ENCODE results near the gene RHOG.
A peak's percentile ranks its signal among the peaks of the same experiment; 100 is the strongest.
"Not testable (repeated sequence)": the region's sequence is repeated elsewhere in the genome, so short reads cannot be mapped to it uniquely, and the experiment has no call there.

Gene RHOG

DNA sequence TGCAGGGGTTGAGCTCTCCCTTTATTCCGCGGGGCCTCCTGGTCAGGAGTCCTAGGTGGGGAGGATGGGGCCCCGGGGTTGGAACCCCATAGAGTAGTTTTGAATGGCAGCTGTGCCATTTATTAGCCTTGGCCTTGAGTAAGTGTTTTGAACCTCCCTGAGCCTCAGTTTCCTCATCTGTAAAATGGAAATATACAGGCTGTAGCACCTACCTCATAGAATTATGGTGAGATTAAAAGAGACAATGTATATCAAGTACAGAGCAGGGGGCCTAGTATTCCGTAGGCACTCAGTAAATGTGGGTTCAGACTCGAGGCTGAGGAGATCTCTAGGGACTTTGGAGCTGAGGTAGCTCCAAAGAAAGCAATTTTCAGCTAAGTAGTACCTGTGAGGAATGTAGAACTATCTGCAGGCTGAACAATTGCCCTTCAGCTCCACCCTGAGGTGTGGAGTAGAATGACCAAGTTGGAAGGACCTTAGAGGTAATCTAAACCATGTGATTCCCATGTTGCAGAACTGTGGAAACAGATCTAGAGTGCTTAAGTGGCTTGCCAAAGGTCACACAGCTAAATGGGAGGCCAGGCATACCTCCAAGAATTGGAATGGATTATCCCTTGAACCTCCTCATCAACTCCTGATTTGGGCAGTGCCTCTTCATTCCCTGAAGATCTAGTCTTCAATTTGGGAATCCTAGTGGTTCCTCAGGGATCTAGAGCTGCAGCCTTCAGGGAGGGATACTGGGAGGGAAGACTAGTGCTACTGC lies 31.7 kb downstream of the RHOG start:
- DNase-seq (ENCODE audit: low spot score) = peak; percentile 82

DNA sequence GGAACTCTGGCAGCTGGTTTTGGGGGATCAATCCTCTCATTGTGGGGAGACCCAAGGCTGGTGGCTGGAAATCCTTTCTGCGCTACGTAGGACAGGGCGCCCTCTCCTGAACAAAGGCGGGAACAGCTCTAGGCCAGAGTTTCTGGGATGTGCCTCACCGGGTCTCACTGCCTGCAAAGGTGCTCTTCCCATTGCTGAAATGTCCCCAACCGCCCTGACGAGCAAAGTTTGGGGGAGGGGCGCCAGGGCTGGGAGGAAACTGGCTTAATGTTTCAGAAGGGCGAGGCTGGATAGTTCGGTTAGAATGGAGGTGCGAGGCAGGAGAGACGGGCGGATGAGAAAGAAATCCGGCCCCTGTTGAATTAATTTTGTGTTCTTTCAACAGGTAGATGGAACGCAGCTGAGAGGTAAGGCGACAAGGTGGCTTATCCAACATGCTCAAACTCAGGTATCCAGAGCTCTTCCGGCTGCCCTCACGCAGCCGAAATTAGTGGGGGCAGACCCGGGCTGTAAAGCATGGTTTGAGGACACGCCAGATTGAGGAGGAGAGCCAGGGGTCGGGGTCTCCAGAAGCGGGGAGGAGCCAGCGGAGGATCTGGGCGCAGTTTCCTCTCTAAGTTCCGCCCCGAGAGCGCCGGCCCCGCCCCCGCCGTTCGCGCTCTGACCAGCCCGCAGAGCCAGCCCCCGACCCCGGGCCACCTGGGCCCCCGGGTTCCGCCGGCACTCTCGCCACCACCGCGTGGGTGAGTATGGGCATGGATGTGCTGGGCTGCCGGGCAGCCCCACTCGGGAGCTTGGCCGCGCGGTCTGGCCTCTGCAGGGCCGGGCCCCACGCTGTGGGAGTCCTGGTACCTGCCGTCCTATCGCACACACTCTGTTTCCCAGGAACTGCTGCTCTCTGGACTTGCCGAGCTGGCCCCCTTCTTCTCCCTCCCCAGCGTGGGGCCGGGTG lies 32.6 kb downstream of the RHOG start, which contains the start of gene PGAP2:
Gene PGAP2, plus strand, starts transcription at position 652 of the 952 bp plus-strand sequence. CDS start 2,700 bp downstream, outside the sequence.
- DNase-seq (ENCODE audit: low spot score) = peak; percentile 78

DNA sequence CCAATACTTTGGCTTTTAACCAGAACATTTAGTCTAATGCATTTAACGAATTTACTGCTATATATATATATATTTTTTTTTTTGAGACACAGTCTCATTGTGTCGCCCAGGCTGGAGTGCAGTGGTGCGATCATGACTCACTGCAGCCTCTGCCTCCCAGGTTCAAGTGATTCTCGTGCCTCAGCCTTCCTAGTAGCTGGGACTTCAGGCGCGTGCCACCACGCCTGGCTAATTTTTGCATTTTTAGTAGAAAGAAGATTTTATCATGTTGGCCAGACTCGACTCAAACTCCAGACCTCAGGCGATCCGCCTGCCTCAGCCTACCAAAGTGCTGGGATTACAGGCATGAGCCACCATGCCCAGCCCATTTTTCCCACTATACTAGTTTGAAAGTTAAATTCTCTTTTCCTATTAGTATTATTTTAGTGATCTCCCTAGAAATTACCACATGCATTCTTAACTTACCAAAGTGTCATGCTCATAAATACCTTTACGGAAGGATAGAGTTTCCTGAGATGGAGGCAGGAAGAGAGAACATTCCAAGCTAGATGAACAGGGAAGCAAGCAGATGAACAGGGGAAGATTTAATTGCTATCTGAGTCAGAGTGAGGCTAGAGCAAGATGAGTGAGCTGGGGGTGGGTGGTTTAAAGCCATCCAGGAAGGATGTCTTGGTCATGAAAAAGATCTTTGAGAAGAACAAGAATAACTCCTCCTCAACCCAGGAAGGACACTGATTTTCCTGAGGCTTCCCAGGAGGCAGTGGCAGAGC lies 36.8 kb downstream of the RHOG start:
- peak; percentile 94 for DNase-seq (ENCODE audit: low spot score)

DNA sequence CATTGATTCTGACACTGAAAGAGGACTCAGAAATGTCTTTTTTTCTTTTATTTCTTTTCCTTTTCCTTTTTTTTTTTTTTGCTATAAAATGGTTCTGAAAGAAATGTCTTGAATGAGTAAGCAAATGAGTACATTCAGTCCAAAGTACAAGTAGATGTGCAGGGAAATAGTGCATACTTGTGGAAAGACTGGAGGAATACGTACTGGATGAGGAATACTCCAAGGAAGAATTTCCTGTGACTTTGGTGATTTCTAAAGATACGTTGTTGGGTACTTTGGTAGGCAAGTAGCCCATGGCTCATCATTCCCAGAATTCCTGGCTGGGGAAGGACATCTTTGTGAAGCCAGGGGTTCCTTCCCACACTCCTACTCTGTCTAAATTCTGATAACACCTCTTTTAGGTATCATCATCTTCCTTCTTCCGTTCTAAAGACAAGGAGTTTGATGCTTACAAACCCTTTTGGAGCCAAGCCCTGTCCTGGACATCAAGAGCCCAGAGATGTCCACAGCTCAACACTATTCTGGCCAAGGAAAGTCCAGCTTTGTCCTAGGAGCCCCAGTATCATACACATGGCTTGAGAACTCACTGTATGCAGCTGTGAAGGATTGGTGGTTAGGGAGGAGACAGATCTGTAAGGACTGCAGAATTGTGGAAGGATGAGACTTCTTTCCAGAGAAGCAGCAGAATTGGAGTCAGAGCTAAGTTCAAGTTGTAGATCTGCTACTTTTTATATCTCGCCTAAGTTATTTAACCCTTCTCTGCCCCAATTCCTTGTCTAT lies 38.6 kb downstream of the RHOG start:
- DNase-seq (ENCODE audit: low spot score) = peak; percentile 82

DNA sequence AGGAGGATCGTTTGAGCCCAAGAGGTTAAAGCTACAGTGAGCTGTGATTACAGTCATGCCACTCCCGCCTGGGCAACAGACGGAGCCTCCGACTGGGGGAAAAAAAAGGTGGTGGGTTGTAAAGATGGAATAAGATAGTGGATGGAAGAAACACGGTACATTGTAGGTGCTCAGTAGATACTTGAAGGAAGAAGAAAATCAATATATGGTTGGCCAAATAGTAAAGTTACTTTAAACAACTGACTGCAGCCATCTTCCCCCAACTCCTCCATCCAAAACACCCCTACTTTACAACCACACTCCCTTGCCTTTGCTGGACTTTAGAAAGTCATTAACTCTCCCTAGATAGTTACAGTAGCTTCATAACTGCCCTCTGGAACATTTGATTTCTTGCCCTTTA lies 40.9 kb downstream of the RHOG start:
- no peak for DNase-seq (ENCODE audit: low spot score)

DNA sequence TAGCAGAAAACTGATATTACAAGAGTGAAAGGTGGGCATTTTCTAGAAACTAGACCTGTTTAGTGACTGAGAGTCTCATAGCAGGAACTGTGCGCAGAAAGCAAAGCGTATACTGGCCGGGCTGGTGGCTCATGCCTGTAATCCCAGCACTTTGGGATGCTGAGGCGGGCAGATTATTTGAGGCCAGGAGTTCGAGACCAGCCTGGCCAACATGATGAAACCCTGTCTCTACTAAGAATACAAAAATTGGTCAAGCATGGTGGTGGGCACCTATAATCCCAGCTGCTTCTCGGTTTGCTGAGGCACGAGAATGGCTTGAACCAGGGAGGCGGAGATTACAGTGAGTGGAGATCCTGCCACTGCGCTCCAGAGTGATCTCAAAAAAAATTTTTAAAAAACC lies 41.6 kb downstream of the RHOG start:
- no peak for DNase-seq (ENCODE audit: low spot score)

DNA sequence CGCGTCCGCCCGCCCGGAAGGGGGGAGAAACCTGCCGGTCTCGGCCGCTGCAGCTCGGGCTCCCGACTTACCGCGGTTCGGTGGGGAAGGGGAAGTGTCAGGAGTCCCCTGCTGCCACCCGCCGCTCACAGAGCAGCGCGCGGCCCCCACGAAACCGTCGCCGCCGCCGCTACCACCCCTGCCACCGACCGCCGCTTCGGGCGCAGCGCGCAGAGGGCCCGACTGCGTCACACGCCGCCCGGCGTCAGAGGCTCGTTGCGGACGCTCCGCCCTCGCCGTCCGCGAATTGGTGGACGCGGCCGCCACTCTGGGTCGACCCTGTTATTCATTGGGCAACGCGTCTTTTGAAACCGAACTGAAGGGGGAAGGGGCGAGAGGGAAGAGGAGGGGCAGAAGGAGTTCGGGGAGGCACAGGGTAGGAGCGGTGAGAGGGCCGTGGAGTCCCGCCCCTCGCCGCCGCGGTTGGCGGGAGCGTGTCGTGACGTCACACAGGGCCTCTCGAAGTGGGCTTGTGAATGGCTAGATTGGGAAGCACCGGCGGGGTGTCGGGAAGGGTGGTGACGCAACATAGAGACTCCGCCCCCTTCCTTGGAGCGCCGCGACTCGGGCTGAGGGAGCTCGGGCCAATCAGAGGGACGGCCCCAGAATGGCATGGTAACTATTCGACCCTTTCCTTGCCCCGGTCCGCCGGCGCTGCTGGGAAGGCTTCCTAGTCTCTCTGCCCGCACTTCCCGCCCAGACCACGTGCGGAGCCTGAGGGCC lies 43.2 kb downstream of the RHOG start, which contains the start of gene NUP98:
Gene NUP98, minus strand, starts transcription at position 226 of the 762 bp plus-strand sequence. CDS start 15,437 bp downstream, outside the sequence.
- peak; percentile 100 for DNase-seq (ENCODE audit: low spot score)

DNA sequence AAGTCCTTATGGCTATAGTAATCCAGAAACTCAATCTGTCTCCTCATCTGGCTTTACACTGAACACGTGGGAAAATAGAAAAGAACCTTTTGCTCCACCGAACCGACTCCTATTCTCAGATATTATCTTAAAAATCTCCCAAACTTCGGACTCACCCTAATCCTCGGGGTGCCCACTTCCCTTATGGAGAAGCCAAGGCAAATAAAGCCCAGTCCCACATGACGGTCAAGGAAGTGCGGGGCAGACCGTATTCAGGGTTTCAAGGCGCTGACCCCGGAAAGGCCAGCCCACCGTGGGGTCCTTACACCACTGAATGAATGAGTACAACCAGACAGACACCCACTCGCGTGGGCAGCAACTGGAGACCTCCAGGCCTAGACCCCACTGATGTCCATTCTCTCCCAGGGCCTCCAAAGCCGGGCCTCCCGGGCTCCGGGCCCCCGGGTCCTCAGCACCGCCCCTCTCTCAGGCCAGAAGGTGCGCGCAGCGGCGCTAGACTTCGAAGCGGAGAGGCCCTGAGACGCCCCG lies 43.9 kb downstream of the RHOG start:
- DNase-seq (ENCODE audit: low spot score) = no peak

DNA sequence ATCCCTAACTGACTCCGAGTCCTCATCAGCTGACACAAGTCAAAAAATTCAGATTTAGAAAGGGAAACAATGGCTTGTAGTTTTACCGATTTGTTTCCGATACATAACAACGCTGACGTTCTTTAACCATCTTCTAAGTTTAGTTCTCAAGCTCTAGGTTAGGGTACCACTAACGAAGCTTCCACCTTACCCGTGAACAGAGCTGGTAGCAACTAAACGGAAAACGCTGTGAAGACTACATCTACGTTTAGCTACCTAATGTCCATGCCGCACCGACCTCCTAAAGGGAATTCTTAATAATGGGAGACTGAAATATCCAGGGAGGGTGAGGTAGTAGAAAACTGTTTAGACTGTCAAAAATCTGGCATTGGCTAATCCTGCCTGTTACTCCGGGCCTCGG lies 44.4 kb downstream of the RHOG start:
- no peak for DNase-seq (ENCODE audit: low spot score)

DNA sequence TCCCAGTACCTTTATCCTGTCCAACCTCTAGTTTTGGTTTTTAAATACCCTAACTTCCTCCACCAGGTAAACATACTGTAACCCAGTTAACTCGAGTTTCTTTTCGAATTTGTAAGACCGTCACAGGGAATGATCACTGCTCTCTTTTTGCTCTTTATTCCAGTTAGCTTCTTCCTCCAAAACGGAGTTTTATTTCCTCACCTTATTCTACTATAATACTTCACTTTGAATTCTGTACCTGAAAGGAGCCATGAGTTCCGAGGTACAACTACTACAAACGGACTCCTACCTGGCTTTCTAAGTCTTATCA lies 44.8 kb downstream of the RHOG start:
- no peak for DNase-seq (ENCODE audit: low spot score)

DNA sequence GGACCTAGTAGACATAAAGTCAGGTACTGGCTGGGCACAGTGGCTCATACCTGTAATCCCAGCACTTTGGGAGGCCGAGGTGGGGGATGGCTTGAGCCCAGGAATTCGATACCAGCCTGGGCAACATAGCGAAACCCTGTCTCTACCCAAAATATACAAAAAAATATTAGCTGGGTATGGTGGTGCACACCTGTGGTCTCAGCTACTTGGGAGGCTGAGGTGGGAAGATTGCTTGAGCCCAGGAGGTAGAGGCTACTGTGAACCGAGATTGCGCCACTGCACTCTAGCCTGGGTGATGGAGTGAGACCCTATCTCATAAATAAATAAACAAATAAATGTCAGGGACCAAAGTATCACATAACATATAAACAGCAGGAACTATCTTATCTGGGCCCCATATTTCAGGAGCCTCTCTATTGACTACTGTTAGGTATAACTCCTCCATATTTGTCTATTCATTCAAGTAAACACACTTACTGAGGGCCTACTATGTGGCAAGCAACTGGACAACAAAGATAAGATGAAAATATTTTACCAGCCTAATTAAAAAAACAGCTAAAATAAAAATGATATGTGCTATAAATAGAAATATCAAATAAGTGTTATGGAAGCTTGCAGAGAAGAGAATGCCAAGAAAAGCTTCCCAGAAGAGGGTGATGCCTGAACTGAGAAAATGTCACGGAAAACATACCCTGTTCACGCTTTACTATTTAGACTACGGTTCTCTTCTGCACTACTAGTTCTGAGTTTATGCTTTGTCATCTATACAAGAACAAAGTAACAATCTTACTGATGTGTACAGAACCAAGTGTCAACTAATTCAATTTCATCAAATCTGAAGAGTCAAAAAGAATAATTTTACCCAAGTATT lies 45.4 kb downstream of the RHOG start:
- DNase-seq (ENCODE audit: low spot score) = no peak

DNA sequence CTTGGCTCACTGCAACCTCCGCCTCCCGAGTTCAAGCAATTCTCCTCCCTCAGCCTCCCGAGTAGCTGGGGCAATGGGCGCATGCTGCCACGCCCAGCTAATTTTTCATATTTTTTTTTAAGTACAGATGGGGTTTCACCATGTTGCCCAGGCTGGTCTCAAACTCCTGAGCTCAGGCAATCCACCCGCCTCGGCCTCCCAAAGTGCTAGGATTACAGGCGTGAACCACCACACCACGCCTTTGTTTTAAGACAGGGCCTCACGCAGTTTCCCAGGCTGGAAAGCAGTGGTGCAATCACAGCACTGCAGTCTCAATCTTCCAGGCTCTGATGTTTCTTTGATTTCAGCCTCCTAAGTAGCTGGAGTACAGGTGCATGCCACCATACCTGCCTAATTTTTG lies 46.4 kb downstream of the RHOG start:
- DNase-seq (ENCODE audit: low spot score) = not testable (repeated sequence)

DNA sequence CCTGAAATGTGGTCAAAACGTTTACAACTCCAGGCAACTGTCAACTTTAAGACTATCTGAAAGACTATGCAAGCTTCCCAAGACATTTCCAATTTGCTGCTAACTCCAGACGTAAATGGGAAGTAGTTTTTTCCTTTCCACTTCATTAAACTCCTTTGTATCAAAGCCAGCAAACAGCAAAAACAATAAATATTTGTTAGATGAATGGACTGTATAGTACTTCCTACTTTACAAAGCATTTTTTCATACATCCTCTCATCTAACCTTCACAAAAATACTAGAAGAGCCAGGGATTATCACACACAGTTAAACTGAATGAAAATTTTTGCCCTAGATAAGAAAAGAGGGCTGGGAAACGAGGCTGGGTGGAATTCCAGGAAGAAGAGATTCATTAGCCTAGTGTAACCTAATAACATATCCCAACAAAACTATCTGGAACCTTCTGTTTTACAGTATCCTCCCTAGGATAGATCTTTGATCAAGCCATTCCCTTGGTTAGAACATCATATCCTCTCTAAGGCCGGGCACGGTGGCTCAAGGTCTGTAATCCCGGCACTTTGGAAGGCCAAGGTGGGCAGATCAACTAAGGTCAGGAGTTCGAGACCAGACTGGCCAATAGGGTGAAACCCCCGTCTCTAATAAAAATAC lies 53.9 kb downstream of the RHOG start:
- DNase-seq (ENCODE audit: low spot score) = peak; percentile 24

DNA sequence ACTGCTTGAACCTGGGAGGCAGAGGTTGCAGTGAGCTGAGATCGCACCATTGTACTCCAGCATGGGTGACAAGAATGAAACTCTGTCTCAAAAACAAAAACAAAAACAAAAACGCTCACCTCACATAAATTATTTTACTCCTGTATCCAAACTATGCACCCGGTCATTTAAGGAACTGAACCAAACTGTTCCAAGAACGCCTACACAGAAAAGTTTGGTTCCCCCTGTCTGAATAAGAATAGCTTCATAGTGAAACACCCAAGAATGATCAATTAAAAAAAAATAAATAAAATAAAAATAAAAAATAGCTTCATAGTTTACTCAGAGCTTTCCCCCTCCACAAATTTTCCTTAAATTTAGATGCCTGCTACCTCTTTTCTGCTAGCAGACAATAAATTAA lies 57.1 kb downstream of the RHOG start:
- DNase-seq (ENCODE audit: low spot score) = no peak

DNA sequence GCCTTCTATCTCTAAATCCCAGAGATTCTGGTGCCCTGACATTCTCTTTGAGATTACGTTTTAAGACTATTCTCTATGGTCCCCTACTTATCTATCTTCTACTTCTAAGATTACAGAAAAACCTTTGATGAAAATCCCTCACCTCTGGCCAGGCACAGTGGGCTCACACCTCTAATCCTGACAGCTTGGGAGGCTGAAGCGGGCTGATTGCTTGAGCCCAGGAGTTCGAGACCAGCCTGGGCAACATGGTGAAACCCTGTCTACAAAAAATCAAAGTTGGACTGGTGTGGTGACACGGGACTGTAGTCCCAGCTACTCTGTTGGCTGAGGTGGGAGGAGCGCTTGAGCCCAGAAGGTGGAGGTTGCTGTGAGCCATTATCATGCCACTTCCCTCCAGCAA lies 57.8 kb downstream of the RHOG start:
- DNase-seq (ENCODE audit: low spot score) = no peak

DNA sequence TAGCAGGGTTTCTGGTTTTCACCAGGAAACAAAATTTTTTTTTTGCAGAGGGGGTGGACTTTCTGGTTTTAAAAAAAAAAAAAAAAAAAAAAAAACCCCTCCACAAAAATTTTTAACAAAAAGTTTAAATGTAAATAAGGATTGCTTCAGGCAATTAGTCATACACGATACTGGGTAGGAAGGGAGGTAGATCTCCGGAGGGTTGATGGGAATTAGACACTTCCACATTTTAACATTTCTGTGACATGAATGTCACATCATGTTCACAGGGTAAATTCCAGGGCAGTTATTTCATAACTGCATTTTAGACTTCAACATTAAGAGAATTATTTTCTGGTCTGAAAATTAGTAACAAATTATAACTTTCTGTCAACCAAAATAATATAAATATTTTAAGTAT lies 59.3 kb downstream of the RHOG start:
- peak; percentile 47 for DNase-seq (ENCODE audit: low spot score)

Data from kidney tubule cell (primary cell).